GM19043 (cell line): Measurements from ENCODE around the gene SPART.

Source experiments
- ATAC-seq: cut with Tn5 transposase; IDR thresholded peaks from one replicate; pipeline ENCODE4 v1.9.1; 2021; ENCODE audit warnings: low read depth; ENCODE audit not compliant: unreplicated experiment

SPART gene

GRCh38 chr13:36258831-36259230 lies 87.4 kb downstream of the SPART start:
- ATAC-seq, result no peak
